A673 (cell line): Measurements from ENCODE around the gene CD276. TPM values are rescaled to one million over a fixed set of nuclear protein-coding genes. Genes with fewer than 3 reads are reported as not detected.
A peak's percentile ranks its signal among the peaks of the same experiment; 100 is the strongest.
"Not testable (repeated sequence)": the region's sequence is repeated elsewhere in the genome, so short reads cannot be mapped to it uniquely, and the experiment has no call there.

Experiments used
- BruUV-seq: library from RNA; stranded (reverse); fragments of 400-500 nt; replicated peaks from 2 replicates; lab custom pipeline; 2021; lab: Mats Ljungman, UMichigan
- CTCF ChIA-PET: fragments of 300-600 bp; sonication (Branson Sonifier 250); formaldehyde crosslinking; loops from one replicate; lab custom pipeline; 2022; ENCODE audit warnings: antibody characterized with exemption; lab: Charles Lee
- POLR2A ChIA-PET: fragments of 300-600 bp; sonication (Branson Sonifier 250); formaldehyde crosslinking; loops from one replicate; lab custom pipeline; 2022; ENCODE audit warnings: antibody characterized with exemption; ENCODE audit not compliant: low non-redundant PET; lab: Charles Lee
- DNase-seq: peaks from one replicate; pipeline ENCODE4 v3.0.0-alpha.2; 2015; ENCODE audit warnings: low spot score
- H3K27ac ChIP-seq: fragments of 200-600 bp; sonication (generic); 2 replicates; pipeline ENCODE4 v1.5.1; 2016; ENCODE audit warnings: mixed run types, low read depth, mild to moderate bottlenecking, mixed read lengths, antibody characterized with exemption, low read length; ENCODE audit not compliant: poor library complexity, severe bottlenecking
- H3K27me3 ChIP-seq: fragments of 200-600 bp; sonication (generic); replicated peaks from 2 replicates; pipeline ENCODE4 v1.6.1; 2017; ENCODE audit warnings: mixed run types, low read depth, mild to moderate bottlenecking, mixed read lengths, antibody characterized with exemption, low read length; ENCODE audit not compliant: insufficient read depth, poor library complexity
- H3K36me3 ChIP-seq: fragments of 200-600 bp; sonication (generic); 2 replicates; pipeline ENCODE4 v1.6.1; 2016; ENCODE audit warnings: mixed run types, mild to moderate bottlenecking, mixed read lengths, antibody characterized with exemption, low read length; ENCODE audit not compliant: insufficient read depth, poor library complexity, severe bottlenecking
- H3K4me1 ChIP-seq: fragments of 200-600 bp; sonication (generic); 2 replicates; pipeline ENCODE4 v1.6.1; 2017; ENCODE audit warnings: mixed run types, mild to moderate bottlenecking, mixed read lengths, antibody characterized with exemption, low read length; ENCODE audit not compliant: insufficient read depth, poor library complexity, severe bottlenecking
- H3K4me3 ChIP-seq: fragments of 200-600 bp; sonication (generic); 2 replicates; pipeline ENCODE4 v1.5.1; 2016; ENCODE audit warnings: low read depth, mixed run types, mild to moderate bottlenecking, mixed read lengths, low read length; ENCODE audit not compliant: poor library complexity, severe bottlenecking
- H3K9me3 ChIP-seq: fragments of 200-600 bp; sonication (generic); 2 replicates; pipeline ENCODE4 v1.6.1; 2016; ENCODE audit warnings: mixed run types, low read depth, mild to moderate bottlenecking, mixed read lengths, antibody characterized with exemption, low read length; ENCODE audit not compliant: poor library complexity, severe bottlenecking
- CTCF ChIP-seq: fragments of 300-800, 200-600 bp; sonication (generic); conservative IDR thresholded peaks from 2 replicates; pipeline ENCODE4 v1.5.1; 2017; ENCODE audit warnings: low read depth, mild to moderate bottlenecking, antibody characterized with exemption, low read length, moderate library complexity, mixed read lengths
- EZH2 ChIP-seq: fragments of 200-600 bp; sonication (generic); IDR thresholded peaks from 2 replicates; pipeline ENCODE4 v1.6.1; 2017; ENCODE audit warnings: borderline replicate concordance, low read depth, mild to moderate bottlenecking, mixed read lengths, antibody characterized with exemption, low read length; ENCODE audit not compliant: poor library complexity, severe bottlenecking
- intact Hi-C: fragments of 100-400 bp; cut with micrococcal nuclease; formaldehyde crosslinking; loops from one replicate; pipeline ENCODE4 v1.10.0; 2022; ENCODE audit not compliant: unreplicated experiment
- total RNA-seq: library from RNA; stranded (reverse); gene quantifications from 2 replicates; pipeline ENCODE4 v1.2.3, GENCODE V29; 2021

CD276 gene
- total RNA-seq, 1 experiment from 2014 or later, result 71.4 TPM

- H3K4me1 ChIP-seq, H3K27me3 ChIP-seq, POLR2A ChIA-PET, BruUV-seq, H3K4me3 ChIP-seq, H3K9me3 ChIP-seq, H3K27ac ChIP-seq, DNase-seq: not testable (repeated sequence)
- intact Hi-C loops, result loop anchor here (5.0 kb wide), 1 partner anchor 396 kb away; no protein-coding TSS in a partner anchor
- CTCF ChIA-PET, result interaction anchor here (1.1 kb wide), 1 partner anchor 143 kb away, joined by 5 read pairs; no protein-coding TSS in a partner anchor
- peaks cover 10% of the 10 kb centered on the region for H3K36me3 ChIP-seq
These were observed 19.4 kb downstream of the CD276 start for GRCh38 chr15:73703601-73704000.

DNA sequence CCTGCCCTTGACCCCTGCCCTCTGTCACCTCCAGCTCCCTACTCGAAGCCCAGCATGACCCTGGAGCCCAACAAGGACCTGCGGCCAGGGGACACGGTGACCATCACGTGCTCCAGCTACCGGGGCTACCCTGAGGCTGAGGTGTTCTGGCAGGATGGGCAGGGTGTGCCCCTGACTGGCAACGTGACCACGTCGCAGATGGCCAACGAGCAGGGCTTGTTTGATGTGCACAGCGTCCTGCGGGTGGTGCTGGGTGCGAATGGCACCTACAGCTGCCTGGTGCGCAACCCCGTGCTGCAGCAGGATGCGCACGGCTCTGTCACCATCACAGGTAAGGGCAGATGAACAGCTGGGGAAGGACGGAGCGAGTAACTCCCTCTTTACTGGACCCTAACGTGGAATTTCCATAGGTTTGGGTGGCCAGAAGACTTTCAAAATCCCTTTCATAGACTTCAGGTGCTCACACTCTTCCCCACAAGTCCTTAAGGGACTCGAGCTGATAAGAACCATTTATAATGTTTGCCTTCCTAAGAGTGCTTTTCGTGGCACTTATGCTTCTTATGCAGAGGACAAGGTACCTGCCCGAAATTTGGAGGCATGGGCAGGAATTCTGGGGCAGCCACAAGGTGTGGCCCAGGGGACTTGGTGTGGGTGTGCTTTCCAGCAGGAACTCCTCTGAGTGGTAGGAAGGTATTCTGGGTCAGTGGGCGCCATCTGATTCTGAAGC, 20.1 kb downstream of the CD276 start:
- BruUV-seq, result not testable (repeated sequence)
- intact Hi-C loops, result loop anchor here (5.0 kb wide), 1 partner anchor 397 kb away; no protein-coding TSS in a partner anchor

DNA sequence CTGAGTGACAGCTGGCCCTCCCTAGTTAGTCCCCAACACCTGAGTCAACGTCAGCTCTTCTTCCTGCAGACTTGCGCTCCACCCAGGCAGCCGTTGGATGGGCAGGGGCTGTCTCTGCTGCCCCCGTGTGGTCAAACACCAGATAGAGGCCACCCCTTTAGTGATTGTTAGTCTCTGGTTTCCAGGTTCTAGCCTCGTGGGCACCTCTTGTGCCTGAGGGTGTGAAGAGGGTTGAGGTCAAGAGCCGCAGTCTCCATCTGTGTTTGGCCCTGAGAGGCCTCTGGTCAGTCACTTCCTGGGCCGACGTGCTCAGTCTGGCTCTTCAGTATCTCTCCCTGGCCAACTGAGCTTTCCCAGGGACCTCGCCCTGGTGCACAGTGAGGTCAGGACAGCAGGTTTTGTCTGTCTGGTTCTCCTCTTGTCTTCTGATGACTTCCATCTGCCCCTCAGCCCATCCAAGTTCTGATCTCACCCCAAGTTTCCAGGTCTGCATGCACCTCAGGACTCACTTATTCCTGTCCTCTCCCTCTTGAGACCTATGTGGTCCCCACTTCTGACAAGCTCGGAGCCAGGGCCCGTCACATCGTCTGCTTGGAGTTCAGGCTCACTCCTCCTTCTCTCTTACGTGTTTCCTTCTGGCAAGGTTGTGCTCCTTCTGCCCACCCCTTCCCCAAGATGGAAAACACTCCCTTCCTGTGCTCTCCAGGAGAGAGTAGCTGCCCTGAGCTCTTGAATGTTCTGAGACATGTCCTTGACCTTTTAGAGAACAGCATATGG, 20.9 kb downstream of the CD276 start:
- Histone ChIP-seq H3K4me1 (no peaks in the 10 kb centered on the region), H3K27ac (no peak overlapping the region), H3K27me3 (no peaks in the 10 kb centered on the region), H3K36me3 (peaks cover 10% of the 10 kb centered on the region), H3K4me3 (no peak overlapping the region), H3K9me3 (no peaks in the 10 kb centered on the region)
- peak; percentile 91 for TF ChIP-seq CTCF
- no peak for TF ChIP-seq EZH2
- CTCF ChIA-PET, result interaction anchor here (0.6 to 1.3 kb wide), 7 partner anchors 13 to 576 kb away, joined by 3 to 14 read pairs (median 3); no protein-coding TSS in a partner anchor
- intact Hi-C loops, result loop anchor here (5.0 kb wide), 1 partner anchor 398 kb away; no protein-coding TSS in a partner anchor
- POLR2A ChIA-PET, result no interaction called here
- BruUV-seq, result no TSS peak
- peak; percentile 68 for DNase-seq

More for the DNA sequence above, 20.1 kb downstream of the CD276 start:
- POLR2A ChIA-PET, H3K27ac ChIP-seq, DNase-seq, H3K9me3 ChIP-seq, H3K4me3 ChIP-seq, H3K4me1 ChIP-seq, H3K27me3 ChIP-seq: not testable (repeated sequence)
- CTCF ChIA-PET, result interaction anchor here (0.6 to 1.3 kb wide), 7 partner anchors 13 to 575 kb away, joined by 3 to 14 read pairs (median 3); no protein-coding TSS in a partner anchor
- H3K36me3 ChIP-seq, result peaks cover 10% of the 10 kb centered on the region

GRCh38 chr15:73708691-73709090, 24.5 kb downstream of the CD276 start:
- Histone ChIP-seq H3K4me3 (no peak overlapping the region), H3K4me1 (no peaks in the 10 kb centered on the region), H3K27ac (no peak overlapping the region), H3K36me3 (peaks cover 15% of the 10 kb centered on the region), H3K9me3 (no peaks in the 10 kb centered on the region), H3K27me3 (no peaks in the 10 kb centered on the region)
- intact Hi-C loops, result no loop called here
- BruUV-seq, result no TSS peak
- TF ChIP-seq EZH2, result no peak
- POLR2A ChIA-PET, result no interaction called here
- CTCF ChIA-PET, result no interaction called here
- no peak for DNase-seq
